K562 (cell line): ENCODE measurements around the gene LILRB3.
"Not testable (repeated sequence)": the region's sequence is repeated elsewhere in the genome, so short reads cannot be mapped to it uniquely, and the experiment has no call there.

Experiments
- ATF2 ChIP-seq: sonication (generic); formaldehyde crosslinking; IDR thresholded peaks from 2 replicates; pipeline ENCODE4 v1.8.1; 2022; ENCODE audit warnings: missing genetic modification reagents
- GABPA ChIP-seq: fragments of 200-800 bp; sonication (Bioruptor generic); conservative IDR thresholded peaks from 2 replicates; pipeline ENCODE4 v1.6.1; 2016; ENCODE audit warnings: low read depth, missing genetic modification characterization, missing compliant biosample characterization
- IRF1 ChIP-seq: sonication (generic); formaldehyde crosslinking; IDR thresholded peaks from 2 replicates; pipeline ENCODE4 v1.8.0; 2022; ENCODE audit warnings: missing genetic modification reagents, mild to moderate bottlenecking, borderline replicate concordance
- NFE2L1 ChIP-seq: fragments of 450-650 bp; IDR thresholded peaks from 2 replicates; pipeline ENCODE4 v1.6.1; 2016; ENCODE audit warnings: missing genetic modification characterization, low read depth, mild to moderate bottlenecking, missing compliant biosample characterization, moderate library complexity, borderline replicate concordance
- SMARCA5 ChIP-seq: fragments of 450-650 bp; IDR thresholded peaks from 2 replicates; pipeline ENCODE4 v1.6.1; 2016
- SPI1 ChIP-seq: IDR thresholded peaks from 2 replicates; pipeline ENCODE4 v1.6.1; 2011; ENCODE audit warnings: low read depth, low read length, control low read depth, borderline replicate concordance
- SREBF2 ChIP-seq: sonication (generic); formaldehyde crosslinking; IDR thresholded peaks from 2 replicates; pipeline ENCODE4 v1.4.0; 2020; ENCODE audit warnings: mild to moderate bottlenecking, missing genetic modification reagents
- YY1 ChIP-seq, 3 experiments: IDR thresholded peaks; 2 replicates each; pipeline ENCODE4 v1.6.1; 2011; ENCODE audit warnings: low read length in 2 of 3, mild to moderate bottlenecking in 2 of 3, moderate library complexity in 2 of 3, borderline replicate concordance in 1 of 3, control low read depth in 1 of 3, low read depth in 1 of 3; ENCODE audit not compliant: insufficient read depth in 3 of 3, insufficient replicate concordance in 2 of 3, control insufficient read depth in 1 of 3, insufficient read length in 1 of 3; ENCODE audit errors: extremely low read depth in 1 of 3
- ZBTB11 ChIP-seq, 3 experiments: fragments of 200-800 bp in 1 of 3; fragments of 250-450 bp in 1 of 3; fragments of 450-650 bp in 1 of 3; sonication (Bioruptor Pico) in 1 of 3; sonication (Bioruptor generic) in 1 of 3; formaldehyde crosslinking in 1 of 3; IDR thresholded peaks; 2 replicates each; pipeline versions ENCODE4 v1.6.1 to v1.8.0; 2016 to 2022; ENCODE audit warnings: mild to moderate bottlenecking in 2 of 3, missing genetic modification characterization in 2 of 3, missing compliant biosample characterization in 1 of 3, moderate library complexity in 1 of 3
- ZBTB34 ChIP-seq: fragments of 250-450 bp; sonication (Bioruptor Pico); IDR thresholded peaks from 2 replicates; pipeline ENCODE4 v1.8.0; 2021; ENCODE audit warnings: mild to moderate bottlenecking, moderate library complexity
- ZBTB7A ChIP-seq: IDR thresholded peaks from 2 replicates; pipeline ENCODE4 v1.6.1; 2011; ENCODE audit warnings: low read depth, mild to moderate bottlenecking, low read length, moderate library complexity, borderline replicate concordance; ENCODE audit not compliant: control insufficient read depth
- ZNF324 ChIP-seq: fragments of 250-450 bp; sonication (Bioruptor Pico); IDR thresholded peaks from 2 replicates; pipeline ENCODE4 v1.4.0; 2020; ENCODE audit warnings: mild to moderate bottlenecking
- TF ChIP-seq, protein P1 (sequence below): sonication (generic); formaldehyde crosslinking; IDR thresholded peaks from 2 replicates; pipeline ENCODE4 v1.8.0; 2022; ENCODE audit warnings: missing genetic modification reagents, mild to moderate bottlenecking, moderate library complexity, borderline replicate concordance

- TF ChIP-seq SREBF2; ATF2 (CRISPR knock-in tag); NFE2L1 (tag); SMARCA5; ZNF324 (CRISPR knock-in tag); IRF1 (CRISPR knock-in tag); SPI1; ZBTB11 (CRISPR knock-in tag; IDR thresholded peaks at IDR 0.05); GABPA (tag); ZBTB7A; YY1 (IDR thresholded peaks at IDR 0.05; ENCODE audit: borderline replicate concordance in 1 of 3, control insufficient read depth in 1 of 3, extremely low read depth in 1 of 3, insufficient read depth in 3 of 3, insufficient read length in 1 of 3, insufficient replicate concordance in 2 of 3, low read depth in 1 of 3, low read length in 2 of 3); ZBTB34: not testable (repeated sequence)
- TF ChIP-seq, protein P1, sequence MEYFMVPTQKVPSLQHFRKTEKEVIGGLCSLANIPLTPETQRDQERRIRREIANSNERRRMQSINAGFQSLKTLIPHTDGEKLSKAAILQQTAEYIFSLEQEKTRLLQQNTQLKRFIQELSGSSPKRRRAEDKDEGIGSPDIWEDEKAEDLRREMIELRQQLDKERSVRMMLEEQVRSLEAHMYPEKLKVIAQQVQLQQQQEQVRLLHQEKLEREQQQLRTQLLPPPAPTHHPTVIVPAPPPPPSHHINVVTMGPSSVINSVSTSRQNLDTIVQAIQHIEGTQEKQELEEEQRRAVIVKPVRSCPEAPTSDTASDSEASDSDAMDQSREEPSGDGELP (CRISPR knock-in tag): not testable (repeated sequence)
Observed at GRCh38 chr19:54242234-54242633, 19.4 kb upstream of the LILRB3 start.
